Endothelial cell of umbilical vein (primary cell): ENCODE data around the gene BRCA1. TPM values are rescaled to one million over a fixed set of nuclear protein-coding genes. Genes with fewer than 3 reads are reported as not detected.

Experiments used
- BruUV-seq: library from RNA; stranded (reverse); fragments of 400-500 nt; replicated peaks from 2 replicates; lab custom pipeline; 2021; lab: Mats Ljungman, UMichigan
- CTCF ChIA-PET: fragments of 300-600, 350-600 bp; sonication (Branson Sonifier 250); formaldehyde crosslinking; loops from one replicate; lab custom pipeline; 2021; ENCODE audit warnings: antibody characterized with exemption, inconsistent platforms; lab: Charles Lee
- POLR2A ChIA-PET: fragments of 300-600, 350-600 bp; sonication (Branson Sonifier 250); formaldehyde crosslinking; loops from one replicate; lab custom pipeline; 2021; ENCODE audit warnings: antibody characterized with exemption, inconsistent platforms; lab: Charles Lee
- DNase-seq: peaks from one replicate; pipeline ENCODE4 v3.0.0-alpha.2; 2011; ENCODE audit warnings: low read depth, low spot score
- FAIRE-seq: peaks from 2 replicates; lab custom pipeline; 2011; peaks lifted over from hg19 to GRCh38; lab: Jason Lieb, UNC
- H2AFZ ChIP-seq: 2 replicates; pipeline ENCODE4 v1.6.0; 2012; ENCODE audit warnings: low read depth, low read length, control low read depth, inconsistent platforms
- H3K27ac ChIP-seq: 2 replicates; pipeline ENCODE4 v1.5.1; 2011; ENCODE audit warnings: low read depth, mild to moderate bottlenecking, control low read depth, low read length, moderate library complexity; ENCODE audit not compliant: insufficient read depth
- H3K27me3 ChIP-seq, 2 experiments: 2 replicates each; pipeline versions ENCODE4 v1.6.0 to v1.6.1; 2011; ENCODE audit warnings: low read length in 2 of 2, mixed read lengths in 1 of 2; ENCODE audit not compliant: control insufficient read depth in 2 of 2, insufficient read depth in 2 of 2
- H3K36me3 ChIP-seq, 2 experiments: 2 replicates in 1 of 2; 3 replicates in 1 of 2; pipeline ENCODE4 v1.5.1; 2011; ENCODE audit warnings: low read length in 2 of 2, mild to moderate bottlenecking in 1 of 2, moderate library complexity in 1 of 2; ENCODE audit not compliant: control insufficient read depth in 2 of 2, insufficient read depth in 2 of 2; ENCODE audit errors: extremely low read depth in 1 of 2
- H3K4me1 ChIP-seq: 3 replicates; pipeline ENCODE4 v1.5.1; 2011; ENCODE audit warnings: mild to moderate bottlenecking, low read length; ENCODE audit not compliant: control insufficient read depth, insufficient read depth; ENCODE audit errors: extremely low read depth
- H3K4me2 ChIP-seq: 2 replicates; pipeline ENCODE4 v1.6.1; 2011; ENCODE audit warnings: low read length, control low read depth, mixed read lengths; ENCODE audit not compliant: insufficient read depth
- H3K4me3 ChIP-seq, 3 experiments: fragments of 200-600 bp in 1 of 3; sonication (generic), shearing (Covaris generic) in 1 of 3; replicated peaks in 1 of 3; 2 replicates each; pipeline ENCODE4 v1.5.1; 2011 to 2016; ENCODE audit warnings: control low read depth in 3 of 3, low read length in 3 of 3, mild to moderate bottlenecking in 2 of 3, inconsistent platforms in 1 of 3, low read depth in 1 of 3, moderate library complexity in 1 of 3; ENCODE audit not compliant: insufficient read depth in 1 of 3
- H3K79me2 ChIP-seq: 2 replicates; pipeline ENCODE4 v1.6.0; 2012; ENCODE audit warnings: low read length, inconsistent platforms; ENCODE audit not compliant: control insufficient read depth, insufficient read depth
- H3K9ac ChIP-seq: replicated peaks from 2 replicates; pipeline ENCODE3; 2011; ENCODE audit warnings: low read length, control low read depth; ENCODE audit not compliant: insufficient read depth; ENCODE audit errors: extremely low read depth
- H3K9me1 ChIP-seq: replicated peaks from 3 replicates; pipeline ENCODE4 v1.6.0; 2011; ENCODE audit warnings: mild to moderate bottlenecking, low read length; ENCODE audit not compliant: control insufficient read depth, insufficient read depth; ENCODE audit errors: extremely low read depth
- H3K9me3 ChIP-seq: replicated peaks from 2 replicates; pipeline ENCODE4 v1.5.1; 2012; ENCODE audit warnings: low read length, inconsistent platforms; ENCODE audit not compliant: control insufficient read depth, insufficient read depth
- H4K20me1 ChIP-seq: replicated peaks from 2 replicates; pipeline ENCODE3; 2011; ENCODE audit warnings: mild to moderate bottlenecking, low read length; ENCODE audit not compliant: control insufficient read depth, insufficient read depth; ENCODE audit errors: extremely low read depth
- EZH2 ChIP-seq: IDR thresholded peaks from 2 replicates; pipeline ENCODE4 v1.6.1; 2012; ENCODE audit warnings: borderline replicate concordance, low read depth, mild to moderate bottlenecking, moderate library complexity, low read length, inconsistent platforms; ENCODE audit not compliant: severe bottlenecking
- FOS ChIP-seq: IDR thresholded peaks from 2 replicates; pipeline ENCODE4 v1.6.1; 2011; ENCODE audit warnings: mild to moderate bottlenecking, low read length, moderate library complexity, borderline replicate concordance; ENCODE audit not compliant: insufficient read depth
- GATA2 ChIP-seq: IDR thresholded peaks from 2 replicates; pipeline ENCODE4 v1.7.0; 2011; ENCODE audit warnings: low read depth, mild to moderate bottlenecking, moderate library complexity, mixed read lengths, low read length; ENCODE audit not compliant: insufficient read length, insufficient read depth
- JUN ChIP-seq: IDR thresholded peaks from 2 replicates; pipeline ENCODE4 v1.6.1; 2011; ENCODE audit warnings: borderline replicate concordance, low read depth; ENCODE audit not compliant: insufficient read length, insufficient read depth
- MYC ChIP-seq: IDR thresholded peaks from one replicate; pipeline ENCODE4 v1.6.1; 2011; ENCODE audit warnings: mild to moderate bottlenecking, low read depth, low read length
- POLR2A ChIP-seq: IDR thresholded peaks from 2 replicates; pipeline ENCODE4 v1.6.1; 2012; ENCODE audit warnings: low read depth, mild to moderate bottlenecking, control low read depth, low read length
- POLR2AphosphoS5 ChIP-seq: IDR thresholded peaks from 2 replicates; pipeline ENCODE4 v1.6.1; 2012; ENCODE audit warnings: low read depth, mild to moderate bottlenecking, control low read depth, low read length, moderate library complexity; ENCODE audit not compliant: insufficient read depth
- dilution Hi-C: fragments of 300-500 bp; cut with MboI; formaldehyde crosslinking; loops from one replicate; pipeline ENCODE4 v1.15.0; 2019; ENCODE audit warnings: low sequenced_read_pairs; ENCODE audit not compliant: extremely low pct_ligation_motif_present
- intact Hi-C: fragments of 100-400 bp; cut with micrococcal nuclease; formaldehyde crosslinking; loops from one replicate; pipeline ENCODE4 v1.10.0; 2022
- polyA plus RNA-seq, 4 experiments: library from polyadenylated mRNA; depleted of rRNA in 3 of 4; stranded (reverse) in 3 of 4; unstranded in 1 of 4; fragments of >200 nt; gene quantifications; 2 replicates each; pipeline versions ENCODE4 v1.2.1 to v1.2.3, GENCODE V29; 2011 to 2012; ENCODE audit warnings: missing spikeins in 1 of 4
- total RNA-seq: library from RNA; stranded (reverse); gene quantifications from 2 replicates; pipeline ENCODE4 v1.2.3, GENCODE V29; 2021
- TF ChIP-seq, protein P1 (sequence below): IDR thresholded peaks from 2 replicates; pipeline ENCODE4 v1.6.1; 2011; ENCODE audit not compliant: insufficient read depth, insufficient read length
- TF ChIP-seq, protein P2 (sequence below), 2 donors: IDR thresholded peaks; 1 replicate in 1 of 2; 2 replicates in 1 of 2; pipeline ENCODE4 v1.5.1; 2011; ENCODE audit warnings: low read length in 2 of 2, mild to moderate bottlenecking in 2 of 2, moderate library complexity in 2 of 2, control low read depth in 1 of 2, inconsistent platforms in 1 of 2, low read depth in 1 of 2; ENCODE audit not compliant: insufficient read depth in 1 of 2; ENCODE audit errors: extremely low read depth in 1 of 2

The BRCA1 gene
- total and polyA plus RNA-seq, 2 donors (not counting 3 experiments of a cell fraction or from before 2014, with no cell fraction given) = 14.3 to 29.0 TPM

GRCh38 chr17:43094129-43094835 lies 30.9 kb downstream of the BRCA1 start:
- Histone ChIP-seq H3K4me3 (no peak overlapping the region), H3K9me1 (no peaks in the 10 kb centered on the region), H3K27ac (no peak overlapping the region), H4K20me1 (no peaks in the 10 kb centered on the region), H2AFZ (no peak overlapping the region), H3K4me1 (no peaks in the 10 kb centered on the region), H3K4me2 (no peak overlapping the region), H3K79me2 (no peaks in the 10 kb centered on the region), H3K9me3 (no peaks in the 10 kb centered on the region), H3K9ac (no peak overlapping the region), H3K27me3 (no peaks in the 10 kb centered on the region), H3K36me3 (peaks cover 0 to 5% of the 10 kb centered on the region in 2 experiments)
- no peak for DNase-seq
- ChIA-PET POLR2A (no interaction called here), CTCF (no interaction called here)
- TF ChIP-seq POLR2AphosphoS5 (no peak), JUN (no peak), GATA2 (no peak), POLR2A (no peak), FOS (no peak), MYC (no peak), EZH2 (no peak)
- TF ChIP-seq, protein P1, sequence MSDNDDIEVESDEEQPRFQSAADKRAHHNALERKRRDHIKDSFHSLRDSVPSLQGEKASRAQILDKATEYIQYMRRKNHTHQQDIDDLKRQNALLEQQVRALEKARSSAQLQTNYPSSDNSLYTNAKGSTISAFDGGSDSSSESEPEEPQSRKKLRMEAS = no peak
- TF ChIP-seq, protein P2, sequence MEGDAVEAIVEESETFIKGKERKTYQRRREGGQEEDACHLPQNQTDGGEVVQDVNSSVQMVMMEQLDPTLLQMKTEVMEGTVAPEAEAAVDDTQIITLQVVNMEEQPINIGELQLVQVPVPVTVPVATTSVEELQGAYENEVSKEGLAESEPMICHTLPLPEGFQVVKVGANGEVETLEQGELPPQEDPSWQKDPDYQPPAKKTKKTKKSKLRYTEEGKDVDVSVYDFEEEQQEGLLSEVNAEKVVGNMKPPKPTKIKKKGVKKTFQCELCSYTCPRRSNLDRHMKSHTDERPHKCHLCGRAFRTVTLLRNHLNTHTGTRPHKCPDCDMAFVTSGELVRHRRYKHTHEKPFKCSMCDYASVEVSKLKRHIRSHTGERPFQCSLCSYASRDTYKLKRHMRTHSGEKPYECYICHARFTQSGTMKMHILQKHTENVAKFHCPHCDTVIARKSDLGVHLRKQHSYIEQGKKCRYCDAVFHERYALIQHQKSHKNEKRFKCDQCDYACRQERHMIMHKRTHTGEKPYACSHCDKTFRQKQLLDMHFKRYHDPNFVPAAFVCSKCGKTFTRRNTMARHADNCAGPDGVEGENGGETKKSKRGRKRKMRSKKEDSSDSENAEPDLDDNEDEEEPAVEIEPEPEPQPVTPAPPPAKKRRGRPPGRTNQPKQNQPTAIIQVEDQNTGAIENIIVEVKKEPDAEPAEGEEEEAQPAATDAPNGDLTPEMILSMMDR (IDR thresholded peaks at IDR 0.05; ENCODE audit: extremely low read depth in 1 of 2, insufficient read depth in 1 of 2, low read depth in 1 of 2, low read length in 2 of 2) = no peak
- no TSS peak for BruUV-seq
- intact Hi-C loops = no loop called here
- no peak for FAIRE-seq
- dilution Hi-C loops = no loop called here
